Mammary epithelial cell (primary cell): Measurements from ENCODE around the gene RPTOR.

ENCODE experiments used
- EZH2 ChIP-seq: IDR thresholded peaks from 2 replicates; pipeline ENCODE4 v1.6.1; 2012; ENCODE audit warnings: low read length, inconsistent platforms, borderline replicate concordance
- TF ChIP-seq, protein P1 (sequence below), 2 donors: IDR thresholded peaks in 1 of 2; conservative IDR thresholded peaks in 1 of 2; 2 replicates each; pipeline ENCODE4 v1.5.1; 2011 to 2012; ENCODE audit warnings: inconsistent platforms in 2 of 2, low read length in 2 of 2, mild to moderate bottlenecking in 2 of 2, control low read depth in 1 of 2, low read depth in 1 of 2; ENCODE audit not compliant: insufficient read depth in 1 of 2; ENCODE audit errors: extremely low read depth in 1 of 2

GRCh38 chr17:80902197-80902962, 357.7 kb downstream of the RPTOR start:
- TF ChIP-seq, protein P1, sequence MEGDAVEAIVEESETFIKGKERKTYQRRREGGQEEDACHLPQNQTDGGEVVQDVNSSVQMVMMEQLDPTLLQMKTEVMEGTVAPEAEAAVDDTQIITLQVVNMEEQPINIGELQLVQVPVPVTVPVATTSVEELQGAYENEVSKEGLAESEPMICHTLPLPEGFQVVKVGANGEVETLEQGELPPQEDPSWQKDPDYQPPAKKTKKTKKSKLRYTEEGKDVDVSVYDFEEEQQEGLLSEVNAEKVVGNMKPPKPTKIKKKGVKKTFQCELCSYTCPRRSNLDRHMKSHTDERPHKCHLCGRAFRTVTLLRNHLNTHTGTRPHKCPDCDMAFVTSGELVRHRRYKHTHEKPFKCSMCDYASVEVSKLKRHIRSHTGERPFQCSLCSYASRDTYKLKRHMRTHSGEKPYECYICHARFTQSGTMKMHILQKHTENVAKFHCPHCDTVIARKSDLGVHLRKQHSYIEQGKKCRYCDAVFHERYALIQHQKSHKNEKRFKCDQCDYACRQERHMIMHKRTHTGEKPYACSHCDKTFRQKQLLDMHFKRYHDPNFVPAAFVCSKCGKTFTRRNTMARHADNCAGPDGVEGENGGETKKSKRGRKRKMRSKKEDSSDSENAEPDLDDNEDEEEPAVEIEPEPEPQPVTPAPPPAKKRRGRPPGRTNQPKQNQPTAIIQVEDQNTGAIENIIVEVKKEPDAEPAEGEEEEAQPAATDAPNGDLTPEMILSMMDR (conservative IDR thresholded peaks at IDR 0.05 in 1 of 2, IDR thresholded peaks at IDR 0.05 in 1 of 2; ENCODE audit: extremely low read depth in 1 of 2, insufficient read depth in 1 of 2, low read depth in 1 of 2, low read length in 2 of 2), result no peak
- TF ChIP-seq EZH2, result no peak
